ENCODE measurements around the gene PRSS36. TPM values are rescaled to one million over a fixed set of nuclear protein-coding genes. Genes with fewer than 3 reads are reported as not detected.

Gene PRSS36
- total and polyA plus RNA-seq, 9 of the 15 experiments (the other 6 are each of a cell fraction or from before 2014, with no cell fraction given) = 0.09 to 1.2 (median 0.54) TPM; not detected in 2

- TF ChIP-seq CBX8 (IDR thresholded peaks at IDR 0.05; ENCODE audit: borderline replicate concordance, extremely low read depth, low read depth, low read length, poor library complexity, severe bottlenecking) = no peak
- no peak for TF ChIP-seq ARID1B (IDR thresholded peaks at IDR 0.05)
- no peak for TF ChIP-seq ZNF76 (CRISPR knock-in tag; IDR thresholded peaks at IDR 0.05; ENCODE audit: borderline replicate concordance)
- no peak for TF ChIP-seq GTF2B (IDR thresholded peaks at IDR 0.05; ENCODE audit: extremely low read depth, insufficient read length)
- no peak for TF ChIP-seq KAT2B (IDR thresholded peaks at IDR 0.05; ENCODE audit: low read depth, low read length)
- no peak for TF ChIP-seq MAFK (IDR thresholded peaks at IDR 0.05; ENCODE audit: low read length)
- peak; percentile 85 to 94 for TF ChIP-seq MAZ (CRISPR knock-in tag; conservative IDR thresholded peaks at IDR 0.05 in 1 of 2, IDR thresholded peaks at IDR 0.05 in 1 of 2)
- no peak for TF ChIP-seq RBM39 (optimal IDR thresholded peaks at IDR 0.05; ENCODE audit: low read depth, low read length)
- TF ChIP-seq DDX20 (tag; IDR thresholded peaks at IDR 0.05; ENCODE audit: low read depth) = no peak
- no peak for TF ChIP-seq SOX6 (IDR thresholded peaks at IDR 0.05)
- TF ChIP-seq FUS (optimal IDR thresholded peaks at IDR 0.05; ENCODE audit: low read depth, low read length) = peak; percentile 91
- 0 out of 2 replicates have a peak, but pooled peaks have one; percentile 40 for TF ChIP-seq KLF13 (tag; IDR thresholded peaks at IDR 0.05; ENCODE audit: borderline replicate concordance, low read depth)
- TF ChIP-seq ZNF318 (IDR thresholded peaks at IDR 0.05; ENCODE audit: borderline replicate concordance in 1 of 2, low read depth in 1 of 2) = no peak
- TF ChIP-seq GMEB1 (CRISPR knock-in tag; IDR thresholded peaks at IDR 0.05) = 0 out of 2 replicates have a peak, but pooled peaks have one; percentile 40
- no peak for TF ChIP-seq COPS2 (conservative IDR thresholded peaks at IDR 0.05)
- no peak for TF ChIP-seq MEIS2 (IDR thresholded peaks at IDR 0.05; ENCODE audit: partially characterized antibody)
Observed at GRCh38 chr16:31142109-31143010, 7.5 kb downstream of the PRSS36 start (continued).

Data from K562 (cell line).